ENCODE measurements around the gene MYH14. TPM values are rescaled to one million over a fixed set of nuclear protein-coding genes. Genes with fewer than 3 reads are reported as not detected.

Gene MYH14
- polyA plus RNA-seq, 1 donor (not counting 4 experiments of a cell fraction or from before 2014, with no cell fraction given): 0.20 TPM

DNA sequence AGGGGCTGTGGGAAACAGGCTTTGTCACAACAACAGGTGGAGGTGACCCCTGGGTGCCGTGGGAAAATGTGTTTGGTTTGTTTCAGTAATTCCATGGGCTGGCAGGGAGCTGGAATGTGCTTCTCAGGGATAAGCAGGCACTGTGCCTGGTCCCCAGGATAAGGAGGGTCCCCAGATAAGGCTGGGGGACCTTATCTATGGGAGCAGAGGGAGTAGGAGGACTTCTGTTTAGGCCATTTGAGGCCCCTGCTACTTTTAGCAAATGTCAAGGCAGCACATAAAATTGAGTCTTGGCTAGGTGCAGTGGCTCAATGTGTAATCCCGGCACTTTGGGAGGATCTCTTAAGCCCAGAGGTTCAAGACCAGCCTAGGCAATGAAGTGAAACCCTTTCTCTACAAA, 66.2 kb downstream of the MYH14 start:
- no peaks in the 10 kb centered on the region for H3K9me3 ChIP-seq (ENCODE audit: control insufficient read depth, low read depth, low read length)
- no peak for TF ChIP-seq EZH2 (IDR thresholded peaks at IDR 0.05; ENCODE audit: low read length)
- H3K9me1 ChIP-seq (ENCODE audit: control insufficient read depth, extremely low read depth, insufficient read depth, low read length): no peaks in the 10 kb centered on the region
- FAIRE-seq: no peak
- no peaks in the 10 kb centered on the region for H3K36me3 ChIP-seq (ENCODE audit: control insufficient read depth in 2 of 2, extremely low read depth in 1 of 2, insufficient read depth in 2 of 2, low read length in 2 of 2)
- no peaks in the 10 kb centered on the region for H3K27me3 ChIP-seq (ENCODE audit: control insufficient read depth, extremely low read depth, insufficient read depth, low read length)
- no peaks in the 10 kb centered on the region for H4K20me1 ChIP-seq (ENCODE audit: control insufficient read depth, extremely low read depth, insufficient read depth, low read length)
- no peak overlapping the region for H3K9ac ChIP-seq (ENCODE audit: control insufficient read depth, extremely low read depth, insufficient read depth, low read length)
- dilution Hi-C loops (cut with MboI; ENCODE audit: extremely low pct_ligation_motif_present, low sequenced_read_pairs): no loop called here
- H3K79me2 ChIP-seq (ENCODE audit: control insufficient read depth, insufficient read depth, low read length): no peaks in the 10 kb centered on the region
- no peak for DNase-seq (ENCODE audit: low read depth, low spot score)
- H3K4me3 ChIP-seq (ENCODE audit: control insufficient read depth in 2 of 3, extremely low read depth in 1 of 3, insufficient read depth in 2 of 3, low read depth in 1 of 3, low read length in 3 of 3): no peak overlapping the region
- H2AFZ ChIP-seq (ENCODE audit: control insufficient read depth, low read length): no peak overlapping the region
- no peaks in the 10 kb centered on the region for H3K4me1 ChIP-seq (ENCODE audit: control insufficient read depth, extremely low read depth, insufficient read depth, low read length)
- H3K27ac ChIP-seq (ENCODE audit: control insufficient read depth, insufficient read depth, low read length): no peak overlapping the region
- H3K4me2 ChIP-seq (ENCODE audit: control insufficient read depth, extremely low read depth, insufficient read depth, low read depth, low read length): no peak overlapping the region

DNA sequence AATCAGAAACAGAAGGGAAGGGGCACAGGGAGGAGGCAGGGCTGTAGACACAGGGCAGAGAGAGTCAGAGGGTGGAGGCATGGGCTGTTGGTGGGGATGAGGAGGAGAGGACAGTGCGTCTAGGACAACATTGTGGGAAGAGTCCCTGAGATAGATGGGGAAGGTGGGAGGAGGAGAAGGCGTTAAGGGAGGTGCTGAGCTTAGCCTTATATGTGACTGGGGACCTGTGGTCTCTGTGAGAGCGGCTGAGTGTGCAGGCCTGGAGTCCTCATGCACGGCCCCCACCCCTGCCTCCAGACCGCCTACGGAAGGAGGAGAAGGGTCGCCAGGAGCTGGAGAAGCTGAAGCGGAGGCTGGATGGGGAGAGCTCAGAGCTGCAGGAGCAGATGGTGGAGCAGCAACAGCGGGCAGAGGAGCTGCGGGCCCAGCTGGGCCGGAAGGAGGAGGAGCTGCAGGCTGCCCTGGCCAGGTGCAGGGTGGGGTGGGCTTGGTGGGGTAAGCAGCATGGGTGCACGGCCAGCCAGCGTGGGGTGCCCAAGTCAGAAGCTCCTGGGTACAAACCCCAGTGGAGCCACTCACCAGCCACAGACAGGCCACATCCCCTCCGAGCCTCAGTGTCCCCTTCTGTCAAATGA, 69.0 kb downstream of the MYH14 start:
- no peak overlapping the region for H2AFZ ChIP-seq (ENCODE audit: control insufficient read depth, low read length)
- no peaks in the 10 kb centered on the region for H3K9me1 ChIP-seq (ENCODE audit: control insufficient read depth, extremely low read depth, insufficient read depth, low read length)
- H3K9ac ChIP-seq (ENCODE audit: control insufficient read depth, extremely low read depth, insufficient read depth, low read length): no peak overlapping the region
- no peak overlapping the region for H3K4me3 ChIP-seq (ENCODE audit: control insufficient read depth in 2 of 3, extremely low read depth in 1 of 3, insufficient read depth in 2 of 3, low read depth in 1 of 3, low read length in 3 of 3)
- no peaks in the 10 kb centered on the region for H3K36me3 ChIP-seq (ENCODE audit: control insufficient read depth in 2 of 2, extremely low read depth in 1 of 2, insufficient read depth in 2 of 2, low read length in 2 of 2)
- no peaks in the 10 kb centered on the region for H4K20me1 ChIP-seq (ENCODE audit: control insufficient read depth, extremely low read depth, insufficient read depth, low read length)
- TF ChIP-seq EZH2 (IDR thresholded peaks at IDR 0.05; ENCODE audit: low read length): no peak
- TF ChIP-seq, protein P1, sequence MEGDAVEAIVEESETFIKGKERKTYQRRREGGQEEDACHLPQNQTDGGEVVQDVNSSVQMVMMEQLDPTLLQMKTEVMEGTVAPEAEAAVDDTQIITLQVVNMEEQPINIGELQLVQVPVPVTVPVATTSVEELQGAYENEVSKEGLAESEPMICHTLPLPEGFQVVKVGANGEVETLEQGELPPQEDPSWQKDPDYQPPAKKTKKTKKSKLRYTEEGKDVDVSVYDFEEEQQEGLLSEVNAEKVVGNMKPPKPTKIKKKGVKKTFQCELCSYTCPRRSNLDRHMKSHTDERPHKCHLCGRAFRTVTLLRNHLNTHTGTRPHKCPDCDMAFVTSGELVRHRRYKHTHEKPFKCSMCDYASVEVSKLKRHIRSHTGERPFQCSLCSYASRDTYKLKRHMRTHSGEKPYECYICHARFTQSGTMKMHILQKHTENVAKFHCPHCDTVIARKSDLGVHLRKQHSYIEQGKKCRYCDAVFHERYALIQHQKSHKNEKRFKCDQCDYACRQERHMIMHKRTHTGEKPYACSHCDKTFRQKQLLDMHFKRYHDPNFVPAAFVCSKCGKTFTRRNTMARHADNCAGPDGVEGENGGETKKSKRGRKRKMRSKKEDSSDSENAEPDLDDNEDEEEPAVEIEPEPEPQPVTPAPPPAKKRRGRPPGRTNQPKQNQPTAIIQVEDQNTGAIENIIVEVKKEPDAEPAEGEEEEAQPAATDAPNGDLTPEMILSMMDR (optimal IDR thresholded peaks at IDR 0.05 in 1 of 3, IDR thresholded peaks at IDR 0.05 in 1 of 3, conservative IDR thresholded peaks at IDR 0.05 in 1 of 3; ENCODE audit: extremely low read depth in 1 of 3, insufficient read depth in 2 of 3, low read length in 3 of 3): no peak
- H3K27me3 ChIP-seq (ENCODE audit: control insufficient read depth, extremely low read depth, insufficient read depth, low read length): no peaks in the 10 kb centered on the region
- H3K4me2 ChIP-seq (ENCODE audit: control insufficient read depth, extremely low read depth, insufficient read depth, low read depth, low read length): no peak overlapping the region
- H3K4me1 ChIP-seq (ENCODE audit: control insufficient read depth, extremely low read depth, insufficient read depth, low read length): no peaks in the 10 kb centered on the region
- H3K9me3 ChIP-seq (ENCODE audit: control insufficient read depth, low read depth, low read length): no peaks in the 10 kb centered on the region
- H3K27ac ChIP-seq (ENCODE audit: control insufficient read depth, insufficient read depth, low read length): no peak overlapping the region
- no peaks in the 10 kb centered on the region for H3K79me2 ChIP-seq (ENCODE audit: control insufficient read depth, insufficient read depth, low read length)
- no peak for DNase-seq (ENCODE audit: low read depth, low spot score)
- dilution Hi-C loops (cut with MboI; ENCODE audit: extremely low pct_ligation_motif_present, low sequenced_read_pairs): no loop called here
- no peak for FAIRE-seq

DNA sequence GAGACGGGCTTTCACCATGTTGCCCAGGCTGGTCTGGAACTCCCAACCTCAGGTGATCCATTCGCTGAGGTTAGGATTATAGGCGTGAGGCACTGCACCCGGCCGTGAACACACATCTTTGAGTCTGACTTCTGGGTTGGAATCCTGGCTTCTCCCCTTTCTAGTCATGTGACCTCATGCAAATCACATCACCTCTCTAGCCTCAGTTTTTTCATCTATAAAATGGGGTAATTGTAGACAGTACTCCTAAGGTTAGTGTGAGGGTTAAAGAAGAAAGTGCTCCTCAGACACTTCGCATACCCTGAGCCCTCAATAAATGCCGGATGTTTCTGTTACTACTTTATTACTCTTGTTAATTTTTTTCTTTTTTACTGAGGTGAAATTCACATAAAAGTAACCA, 70.4 kb downstream of the MYH14 start:
- FAIRE-seq: no peak
- no peaks in the 10 kb centered on the region for H3K79me2 ChIP-seq (ENCODE audit: control insufficient read depth, insufficient read depth, low read length)
- H3K4me2 ChIP-seq (ENCODE audit: control insufficient read depth, extremely low read depth, insufficient read depth, low read depth, low read length): no peak overlapping the region
- H3K27ac ChIP-seq (ENCODE audit: control insufficient read depth, insufficient read depth, low read length): no peak overlapping the region
- no peak for DNase-seq (ENCODE audit: low read depth, low spot score)
- H3K27me3 ChIP-seq (ENCODE audit: control insufficient read depth, extremely low read depth, insufficient read depth, low read length): no peaks in the 10 kb centered on the region
- no peaks in the 10 kb centered on the region for H3K36me3 ChIP-seq (ENCODE audit: control insufficient read depth in 2 of 2, extremely low read depth in 1 of 2, insufficient read depth in 2 of 2, low read length in 2 of 2)
- H3K9me1 ChIP-seq (ENCODE audit: control insufficient read depth, extremely low read depth, insufficient read depth, low read length): no peaks in the 10 kb centered on the region
- H3K9ac ChIP-seq (ENCODE audit: control insufficient read depth, extremely low read depth, insufficient read depth, low read length): no peak overlapping the region
- H2AFZ ChIP-seq (ENCODE audit: control insufficient read depth, low read length): no peak overlapping the region
- no peaks in the 10 kb centered on the region for H3K9me3 ChIP-seq (ENCODE audit: control insufficient read depth, low read depth, low read length)
- no peak overlapping the region for H3K4me3 ChIP-seq (ENCODE audit: control insufficient read depth in 2 of 3, extremely low read depth in 1 of 3, insufficient read depth in 2 of 3, low read depth in 1 of 3, low read length in 3 of 3)
- H3K4me1 ChIP-seq (ENCODE audit: control insufficient read depth, extremely low read depth, insufficient read depth, low read length): no peaks in the 10 kb centered on the region
- no peaks in the 10 kb centered on the region for H4K20me1 ChIP-seq (ENCODE audit: control insufficient read depth, extremely low read depth, insufficient read depth, low read length)
- dilution Hi-C loops (cut with MboI; ENCODE audit: extremely low pct_ligation_motif_present, low sequenced_read_pairs): no loop called here
- TF ChIP-seq, protein P1 (optimal IDR thresholded peaks at IDR 0.05 in 1 of 3, IDR thresholded peaks at IDR 0.05 in 1 of 3, conservative IDR thresholded peaks at IDR 0.05 in 1 of 3; ENCODE audit: extremely low read depth in 1 of 3, insufficient read depth in 2 of 3, low read length in 3 of 3): no peak
- TF ChIP-seq EZH2 (IDR thresholded peaks at IDR 0.05; ENCODE audit: low read length): no peak
